Ecto neural progenitor cell (in vitro differentiated cells): Measurements from ENCODE around the gene ZFP92.
"Not testable (repeated sequence)": the region's sequence is repeated elsewhere in the genome, so short reads cannot be mapped to it uniquely, and the experiment has no call there.

Experiments
- DNase-seq: peaks from one replicate; pipeline ENCODE4 v3.0.0-alpha.2; 2018; ENCODE audit warnings: low spot score

The ZFP92 gene, protein sequence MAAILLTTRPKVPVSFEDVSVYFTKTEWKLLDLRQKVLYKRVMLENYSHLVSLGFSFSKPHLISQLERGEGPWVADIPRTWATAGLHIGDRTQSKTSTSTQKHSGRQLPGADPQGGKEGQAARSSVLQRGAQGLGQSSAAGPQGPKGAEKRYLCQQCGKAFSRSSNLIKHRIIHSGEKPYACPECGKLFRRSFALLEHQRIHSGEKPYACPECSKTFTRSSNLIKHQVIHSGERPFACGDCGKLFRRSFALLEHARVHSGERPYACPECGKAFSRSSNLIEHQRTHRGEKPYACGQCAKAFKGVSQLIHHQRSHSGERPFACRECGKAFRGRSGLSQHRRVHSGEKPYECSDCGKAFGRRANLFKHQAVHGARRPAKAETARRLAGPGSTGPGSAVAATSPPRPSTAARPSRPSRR

DNA sequence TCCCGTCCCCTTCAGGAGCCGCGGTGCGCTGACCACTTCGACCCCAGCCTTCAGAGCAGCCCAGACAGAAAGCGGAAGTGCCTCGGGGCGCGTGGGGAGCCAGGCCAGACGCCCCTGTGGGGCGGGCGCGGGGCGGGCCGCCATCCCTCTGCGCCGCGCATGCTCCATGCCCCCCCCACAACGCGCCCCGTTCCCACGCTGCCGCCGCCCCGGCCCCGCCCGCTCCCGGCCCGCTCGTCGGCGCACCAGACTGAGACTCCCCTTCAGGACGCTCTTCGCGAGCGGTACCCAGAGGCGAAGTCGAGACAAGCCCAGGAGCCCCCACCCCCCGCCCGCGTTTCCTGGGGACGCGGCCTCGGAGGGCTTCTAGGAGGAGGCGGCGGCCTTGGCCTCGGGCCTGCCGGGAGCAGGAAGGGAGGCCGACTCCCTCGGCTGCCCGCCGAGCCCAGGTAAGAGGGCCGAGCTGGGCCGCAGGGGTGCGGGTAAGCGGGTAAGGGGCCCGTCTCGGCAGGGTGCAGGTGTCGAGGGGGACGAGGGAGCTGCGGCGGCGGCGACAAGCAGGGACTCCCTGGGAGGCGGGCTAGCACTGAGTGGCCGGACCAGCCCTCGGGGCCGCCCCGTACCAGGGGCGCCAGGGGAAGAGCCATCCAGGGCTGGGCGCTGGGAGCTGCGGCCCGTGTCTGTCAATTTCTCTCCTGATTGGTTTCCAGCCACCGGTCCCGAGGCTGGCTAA, at the start of gene ZFP92:
TSS of gene ZFP92 (plus strand) at position 218 of the 733 bp plus-strand sequence. CDS start 6,851 bp downstream, outside the sequence.
- no peak for DNase-seq

DNA sequence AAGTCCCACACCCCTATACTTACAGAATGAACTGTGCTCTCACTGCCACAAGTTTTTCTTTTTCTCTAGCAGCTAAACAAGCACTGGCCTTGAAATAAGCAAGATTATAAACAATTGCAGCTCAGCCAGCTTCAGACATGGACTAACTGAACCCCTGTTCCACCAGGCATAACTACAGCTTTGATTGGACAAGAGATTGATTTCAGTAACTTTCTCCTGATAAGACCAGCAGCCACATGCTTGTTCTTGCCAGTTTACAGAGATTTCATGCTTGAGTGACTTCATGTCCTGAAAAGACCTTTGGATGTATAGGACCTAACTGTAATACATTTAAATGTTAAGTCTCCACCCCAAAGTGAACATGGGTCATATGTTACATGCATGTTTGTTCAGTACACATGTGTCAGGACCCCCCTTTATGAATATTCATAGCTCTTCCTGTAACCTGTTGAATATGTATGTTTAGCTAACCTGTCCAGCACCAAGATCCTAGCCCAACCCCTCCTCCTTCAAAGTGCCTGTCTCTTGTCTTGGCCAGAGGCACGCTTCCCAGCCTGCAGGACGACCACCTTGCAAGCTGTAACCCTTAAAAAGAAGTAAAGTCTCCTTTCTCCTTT, 49.4 kb upstream of the ZFP92 start:
- DNase-seq, result no peak

DNA sequence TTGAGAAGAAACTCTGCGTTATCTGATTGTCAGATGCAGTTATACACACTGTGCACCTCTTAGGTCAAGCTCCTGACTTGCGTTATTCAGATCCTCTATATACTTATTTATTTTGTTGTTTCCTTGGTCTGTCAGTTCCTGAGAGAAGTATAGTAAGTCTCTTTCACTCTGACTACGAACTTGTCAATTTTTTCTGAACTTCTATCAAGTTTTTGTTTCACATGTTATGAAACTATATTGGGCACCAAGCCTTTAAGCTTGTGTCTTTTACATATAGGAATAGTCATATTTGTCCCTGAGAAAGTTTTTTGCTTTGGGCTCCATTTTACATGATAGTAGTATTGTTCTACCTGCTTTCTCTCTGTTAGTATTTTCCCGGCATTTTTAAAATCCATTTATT, 45.6 kb upstream of the ZFP92 start:
- DNase-seq, result no peak

DNA sequence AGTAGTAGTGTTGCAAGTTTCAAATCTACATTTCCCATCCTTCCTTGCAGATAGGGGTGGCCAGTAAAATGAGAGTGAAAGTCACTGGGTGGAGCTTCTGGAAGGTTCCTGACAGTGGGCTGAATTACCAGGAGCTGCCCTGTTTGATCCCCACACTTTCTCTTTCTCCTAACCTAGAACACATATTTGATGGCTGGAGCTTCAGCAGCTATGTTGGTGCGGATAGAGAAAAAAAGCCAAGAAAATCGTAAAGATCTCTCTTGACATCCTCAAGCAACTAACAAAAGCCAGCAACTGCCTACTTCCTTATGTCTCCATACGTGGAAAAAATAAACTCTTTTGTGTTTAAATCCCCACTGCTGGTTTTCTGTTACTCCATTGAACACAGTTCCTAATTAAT, 45.2 kb upstream of the ZFP92 start:
- no peak for DNase-seq

DNA sequence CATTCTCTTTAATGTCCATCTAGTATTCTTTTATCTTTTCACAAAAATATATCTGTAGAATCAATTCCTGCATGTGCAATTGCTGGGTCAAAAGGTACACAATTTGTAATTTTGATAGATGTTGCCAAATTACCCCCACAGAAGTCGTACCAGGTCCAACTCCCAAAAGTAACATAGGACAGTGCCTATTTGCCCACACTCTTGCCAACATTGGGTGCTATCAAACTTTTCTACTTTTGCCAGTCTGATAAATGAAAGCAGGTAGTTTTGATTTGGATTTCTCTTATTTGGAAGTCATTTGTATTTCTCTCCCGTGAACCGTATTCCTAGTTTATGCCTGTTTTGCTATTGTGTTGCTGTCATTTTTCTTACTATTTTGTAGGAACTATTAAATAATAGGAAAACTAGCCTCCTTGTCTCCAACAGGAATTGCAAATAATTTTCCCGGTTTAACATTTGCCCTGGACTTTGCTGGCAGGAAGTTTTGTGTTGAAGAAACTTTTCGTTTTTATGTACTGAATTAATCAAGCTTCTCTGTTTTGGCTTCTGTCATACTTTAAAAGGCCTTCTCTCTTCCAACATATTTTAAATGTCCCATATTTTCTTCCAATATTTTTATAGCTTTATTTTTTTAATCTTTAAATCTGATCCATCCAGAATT, 44.3 kb upstream of the ZFP92 start:
- DNase-seq, result no peak

DNA sequence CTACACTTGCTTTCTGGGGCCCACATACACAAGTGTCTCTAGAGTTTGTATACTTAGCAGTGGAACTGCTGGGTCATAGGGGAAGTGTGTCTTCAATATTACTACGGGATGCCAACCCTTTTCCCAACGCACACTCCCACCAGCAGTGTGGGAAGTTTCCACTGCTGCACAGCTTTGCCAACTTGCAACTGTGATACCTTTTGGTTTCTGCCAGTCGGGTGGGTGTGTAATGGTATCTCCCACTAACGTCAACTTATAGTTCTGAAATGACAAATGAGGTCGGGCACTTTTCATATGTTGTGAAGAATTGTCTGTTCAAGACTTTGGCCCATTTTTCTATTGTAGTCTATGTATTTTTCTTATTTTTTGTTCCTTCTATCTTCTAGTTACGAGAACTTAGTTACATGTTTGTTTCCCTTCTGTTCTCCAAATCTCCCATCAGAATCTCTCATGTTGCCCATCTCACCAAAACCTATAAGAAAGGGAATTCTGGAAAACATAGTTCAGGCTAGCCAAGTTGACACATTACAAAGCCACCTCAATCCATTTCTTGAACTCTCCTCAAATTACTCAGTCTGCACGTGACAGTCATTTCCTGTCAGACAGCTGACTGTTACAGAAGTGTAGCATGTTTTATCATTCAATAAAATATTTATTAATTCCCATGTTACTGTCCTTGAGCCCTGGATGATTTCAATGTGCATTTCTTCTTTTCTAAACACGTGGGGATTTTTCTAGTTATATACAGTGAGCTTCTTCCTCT, 40.8 kb upstream of the ZFP92 start:
- DNase-seq, result no peak

DNA sequence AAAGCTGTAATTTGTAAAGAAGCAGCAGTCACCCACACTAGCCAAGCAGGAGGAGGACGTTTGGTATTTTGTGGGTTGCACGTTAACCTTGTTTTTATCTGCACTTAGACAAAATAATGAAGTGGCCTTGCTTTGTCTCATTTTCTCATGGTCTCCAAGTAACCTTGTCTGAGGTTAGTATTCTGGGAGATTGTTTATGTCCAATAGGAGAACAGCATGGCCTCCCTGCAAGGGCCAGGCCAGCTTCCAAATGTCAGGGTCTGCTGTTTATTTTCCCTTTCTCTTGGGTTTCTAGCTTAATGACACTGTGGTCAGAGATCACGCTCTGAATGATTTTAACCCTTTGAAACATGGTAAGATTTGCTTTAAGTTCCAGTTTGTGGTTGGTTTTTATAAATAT, 40.0 kb upstream of the ZFP92 start:
- DNase-seq, result no peak

DNA sequence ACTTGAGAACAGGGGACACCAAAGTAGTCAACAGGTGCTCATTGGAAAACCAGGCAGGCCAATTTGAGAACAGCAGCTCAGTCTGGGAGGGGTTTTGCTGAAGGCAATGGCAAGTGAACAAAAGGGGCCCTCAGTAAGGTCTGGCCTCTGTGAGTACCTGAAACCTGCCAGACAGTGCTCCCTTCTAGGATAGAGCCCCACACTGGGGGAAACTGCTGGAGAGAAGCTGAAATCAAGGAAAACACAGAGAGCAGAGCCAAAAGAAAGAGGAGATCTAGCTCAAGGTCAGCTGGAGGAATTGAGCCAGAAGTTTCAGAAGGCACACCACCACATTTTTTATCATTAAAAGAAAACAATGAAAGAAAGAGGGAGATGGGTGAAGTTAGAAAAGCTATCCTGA, 38.3 kb upstream of the ZFP92 start:
- no peak for DNase-seq

DNA sequence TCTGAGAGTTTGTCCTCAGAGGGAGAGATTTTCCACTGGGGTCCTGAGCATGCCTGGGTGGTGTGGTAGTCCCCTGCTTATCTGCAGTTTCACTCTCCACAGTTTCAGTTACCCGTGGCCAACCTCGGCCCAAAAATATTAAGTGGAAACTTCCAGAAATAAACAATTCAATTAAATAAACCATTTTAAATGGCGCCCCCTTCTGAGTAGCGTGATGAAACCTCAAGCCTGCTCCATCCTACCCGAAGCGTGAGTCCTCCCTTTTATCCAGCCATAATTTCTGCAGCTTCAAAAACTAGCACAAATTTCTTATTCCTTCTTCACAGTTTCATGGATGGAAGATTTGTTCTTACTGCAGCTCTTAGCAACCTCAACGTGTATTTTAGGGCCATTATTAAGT, 36.8 kb upstream of the ZFP92 start:
- no peak for DNase-seq

DNA sequence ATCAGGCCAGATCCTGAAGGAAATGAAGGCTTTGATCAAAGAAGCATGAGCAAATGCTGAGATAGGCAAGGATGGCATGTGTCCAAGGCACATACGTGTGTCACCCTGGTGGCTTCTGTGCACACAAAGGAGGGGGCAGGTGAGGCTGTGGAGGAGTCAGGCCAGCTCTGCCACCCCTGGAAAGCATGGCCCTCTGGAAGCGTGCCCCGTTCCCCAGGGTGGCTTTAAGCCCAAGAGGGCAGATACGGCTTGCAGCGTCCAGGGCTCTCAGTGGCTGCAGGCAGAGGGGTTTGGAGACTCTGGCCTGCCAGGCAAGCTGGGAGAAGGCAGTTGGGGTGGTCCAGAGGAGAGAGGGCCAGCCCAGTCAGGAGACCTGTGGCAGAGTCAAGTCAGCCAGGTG, 35.7 kb upstream of the ZFP92 start:
- no peak for DNase-seq

DNA sequence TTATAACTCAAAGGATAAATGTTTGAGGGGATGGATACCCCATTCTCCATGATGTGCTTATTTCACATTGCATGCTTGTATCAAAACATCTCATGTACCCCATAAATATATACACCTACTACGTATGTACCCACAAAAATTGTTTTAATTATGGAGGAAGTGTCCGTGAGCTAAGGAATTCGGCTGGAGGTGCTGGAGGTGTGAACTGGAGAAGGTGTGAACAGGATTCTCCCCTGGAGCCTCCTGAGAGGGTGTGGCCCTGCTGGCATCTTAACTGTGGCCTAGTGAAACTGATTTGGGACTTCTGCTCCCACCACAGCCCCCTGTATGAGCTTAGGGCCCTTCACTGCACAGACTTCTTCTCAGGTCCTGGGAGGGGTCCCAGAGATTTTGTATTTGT, 33.5 kb upstream of the ZFP92 start:
- DNase-seq, result no peak

DNA sequence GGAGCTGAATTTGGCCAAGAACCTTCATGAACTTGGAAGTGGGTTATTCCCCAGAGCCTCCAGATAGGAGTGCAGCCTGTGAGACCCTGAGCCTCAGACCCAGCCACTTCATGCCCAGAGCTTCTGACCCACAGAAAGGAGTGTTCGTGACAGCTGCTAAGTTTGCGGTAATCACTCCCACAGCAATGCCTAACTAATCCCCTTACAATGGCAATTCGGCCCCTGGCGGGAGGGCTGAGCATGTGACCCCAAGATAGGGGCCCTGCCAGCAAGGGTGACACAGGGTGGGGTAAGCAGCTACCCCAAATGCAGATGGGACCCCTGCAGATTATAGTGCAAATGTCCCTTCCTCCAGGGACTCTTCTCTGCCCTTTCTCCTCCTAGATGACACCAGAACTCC, 32.7 kb upstream of the ZFP92 start:
- no peak for DNase-seq

DNA sequence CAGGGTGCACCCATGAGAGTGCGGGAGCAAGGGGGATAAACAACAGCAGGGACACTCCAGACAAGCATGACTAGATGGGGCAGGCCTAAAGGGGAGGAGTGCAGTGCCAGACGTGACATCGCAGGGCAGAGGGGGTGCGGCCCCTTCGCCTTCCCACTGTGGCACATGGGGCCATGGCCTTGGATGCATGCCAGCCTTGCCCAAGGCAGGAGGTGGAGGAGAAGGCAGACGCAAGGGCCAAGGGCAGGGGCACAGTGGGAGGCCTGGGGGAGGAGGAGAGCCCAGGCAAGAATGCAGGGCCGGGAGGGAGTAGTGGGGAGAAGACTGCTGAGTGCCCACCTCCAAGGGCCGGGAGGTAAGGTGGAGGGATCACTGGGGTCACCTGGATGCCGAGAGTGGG, 31.8 kb upstream of the ZFP92 start:
- no peak for DNase-seq

DNA sequence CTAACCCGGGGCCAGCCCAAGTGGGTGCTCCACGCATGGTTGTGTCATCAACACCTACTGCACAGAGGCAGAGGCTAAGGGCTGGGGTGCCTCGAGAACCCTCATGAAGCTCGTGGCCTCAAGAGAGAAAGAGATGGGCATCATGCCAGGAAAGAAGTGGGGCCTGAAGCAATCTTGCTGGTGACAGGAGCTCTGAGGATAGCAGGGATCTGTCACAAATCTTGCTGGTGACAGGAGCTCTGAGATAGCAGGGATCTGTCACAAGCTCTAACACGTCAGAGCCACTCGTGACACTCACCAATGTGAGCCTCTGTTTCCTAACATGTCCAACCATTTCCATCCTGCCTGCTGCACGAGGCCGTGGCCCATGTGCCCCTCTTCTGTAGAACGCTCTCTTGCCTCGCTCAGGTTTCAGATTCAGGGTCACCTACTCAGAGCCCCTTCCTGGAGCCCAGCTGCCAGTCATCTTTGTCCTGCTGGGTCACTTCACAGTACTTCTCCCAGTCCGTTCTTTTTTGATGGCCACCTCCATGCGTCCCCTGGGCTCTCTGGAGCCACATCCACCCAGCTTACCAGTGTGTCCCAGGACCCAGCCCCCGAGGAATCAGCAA, 31.2 kb upstream of the ZFP92 start:
- no peak for DNase-seq

DNA sequence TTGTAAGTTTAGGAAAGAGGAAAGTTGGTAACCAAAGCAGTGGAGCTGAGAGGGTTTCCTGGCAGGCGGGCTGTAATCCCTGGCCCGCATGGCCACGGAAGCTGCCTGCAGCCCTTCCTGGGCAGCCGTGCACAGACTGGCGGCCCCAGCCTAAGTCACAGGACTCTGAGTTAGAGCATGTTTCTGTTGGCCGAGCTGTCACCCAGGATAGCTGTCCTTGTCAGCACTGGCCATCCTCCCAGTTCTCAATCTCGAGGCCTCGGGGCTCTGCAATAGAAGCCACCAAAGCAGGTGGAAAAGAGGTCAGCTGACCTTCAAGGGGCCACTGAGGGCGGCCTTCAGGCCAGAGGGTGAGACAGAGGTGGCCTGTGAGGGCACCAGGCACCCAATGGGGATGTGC, 30.6 kb upstream of the ZFP92 start:
- DNase-seq, result no peak

DNA sequence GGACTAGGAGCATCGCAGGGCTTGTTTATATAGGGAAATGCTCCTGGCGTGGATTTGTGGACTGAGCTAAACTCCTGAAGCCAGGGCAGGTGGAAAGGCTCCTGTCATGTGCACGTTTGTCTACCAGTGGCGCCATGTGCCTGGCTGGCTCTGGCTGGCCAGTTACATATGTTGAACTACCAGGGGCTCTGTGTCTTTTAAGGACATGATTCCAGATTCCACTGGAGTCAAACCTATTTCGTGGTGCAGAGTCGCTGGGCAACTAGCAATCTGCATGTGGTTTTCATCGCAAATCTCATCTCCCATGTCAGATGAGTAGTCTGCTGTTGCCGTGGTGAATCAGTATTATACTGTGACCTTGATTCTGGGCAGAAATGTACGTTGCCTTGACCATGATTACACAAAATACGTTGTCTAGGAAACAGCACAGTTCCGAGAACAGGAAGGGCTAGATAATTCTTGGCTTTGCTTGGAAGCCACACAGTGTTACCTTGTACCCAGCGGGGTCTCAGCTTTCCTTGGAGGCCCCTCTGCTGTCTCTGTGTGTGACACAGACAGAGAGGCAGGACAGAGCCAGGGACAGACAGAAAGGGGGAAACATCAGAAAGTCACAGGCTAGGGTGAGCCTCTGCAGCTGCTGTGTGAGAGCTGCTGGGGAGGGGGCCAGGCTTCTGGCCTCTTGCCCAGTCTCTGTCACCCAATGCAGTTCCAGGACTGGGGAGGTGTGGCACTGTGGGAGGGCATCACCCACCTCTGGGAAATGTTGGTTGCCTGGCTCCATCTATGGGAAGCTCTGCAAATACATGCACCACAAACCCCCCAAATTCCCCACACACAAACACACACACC, 29.4 kb upstream of the ZFP92 start:
- DNase-seq, result no peak

DNA sequence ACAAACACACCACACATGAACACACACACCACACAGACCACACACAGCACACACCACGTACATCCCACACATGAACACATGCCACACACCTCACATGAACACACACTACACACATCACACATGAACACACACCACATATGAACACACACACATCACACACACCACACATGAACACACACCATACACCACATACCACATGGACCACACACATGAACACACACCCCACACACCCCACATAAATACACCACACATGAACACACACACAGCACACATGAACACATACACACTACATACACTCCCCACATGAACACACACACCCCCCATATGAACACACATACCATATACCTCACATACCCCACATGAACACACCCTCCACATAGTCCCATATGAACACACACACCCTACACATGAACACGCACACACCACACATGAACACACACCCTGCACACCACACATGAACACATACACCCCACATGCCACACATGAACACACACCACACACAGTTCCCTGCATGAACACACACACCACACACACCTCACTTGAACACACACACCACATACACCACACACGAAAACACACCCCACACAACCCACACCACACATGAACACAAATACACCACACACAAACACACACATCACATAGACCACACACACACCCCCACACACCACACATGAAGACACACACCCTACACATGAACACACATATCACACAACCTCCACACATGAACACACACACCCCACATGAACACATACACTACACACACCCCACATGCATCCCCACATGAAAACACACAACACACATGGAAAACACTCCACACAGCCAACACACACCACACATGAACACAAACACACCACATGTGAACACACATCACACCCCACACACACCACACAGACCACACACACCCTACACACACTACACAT, 28.4 kb upstream of the ZFP92 start:
- no peak for DNase-seq

DNA sequence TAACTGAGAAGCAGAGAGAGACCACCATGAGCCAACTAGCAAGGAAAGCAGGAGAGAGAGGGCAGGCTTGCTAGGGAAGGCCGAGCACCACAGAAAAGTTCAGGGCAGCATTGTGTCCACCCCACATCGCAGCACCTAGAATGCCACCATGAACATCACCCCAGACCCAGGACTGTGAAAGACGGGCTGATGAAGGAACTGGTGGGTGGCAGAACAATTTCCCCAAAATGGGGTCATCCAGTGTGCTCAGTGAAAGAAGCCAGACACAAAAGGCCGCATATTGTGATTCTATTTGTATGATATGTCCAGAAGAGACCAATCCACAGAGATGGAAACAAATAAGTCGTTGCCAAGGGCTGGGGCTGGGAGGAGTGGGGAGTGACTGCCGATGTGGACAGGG, 26.9 kb upstream of the ZFP92 start:
- no peak for DNase-seq

DNA sequence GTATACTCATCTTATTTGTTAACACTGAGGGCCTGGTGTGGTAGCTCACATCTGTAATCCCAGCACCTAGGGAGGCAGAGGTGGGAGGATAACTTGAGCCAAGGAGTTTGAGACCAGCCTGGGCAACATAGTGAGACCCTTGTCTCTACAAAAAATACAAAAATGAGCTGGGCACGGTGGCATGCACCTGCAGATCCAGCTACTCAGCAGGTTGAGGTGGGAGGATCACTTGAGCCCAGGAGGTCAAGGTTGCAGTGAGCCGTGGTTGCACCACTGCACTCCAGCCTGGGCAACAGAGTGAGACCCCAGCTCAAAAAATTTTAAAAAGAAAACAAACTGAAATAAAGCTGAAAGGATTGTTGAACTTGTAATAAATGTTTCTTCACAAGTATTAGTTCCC, 26.3 kb upstream of the ZFP92 start:
- not testable (repeated sequence) for DNase-seq
